Measurements from ENCODE around the gene TSSK1B.

Gene TSSK1B

DNA sequence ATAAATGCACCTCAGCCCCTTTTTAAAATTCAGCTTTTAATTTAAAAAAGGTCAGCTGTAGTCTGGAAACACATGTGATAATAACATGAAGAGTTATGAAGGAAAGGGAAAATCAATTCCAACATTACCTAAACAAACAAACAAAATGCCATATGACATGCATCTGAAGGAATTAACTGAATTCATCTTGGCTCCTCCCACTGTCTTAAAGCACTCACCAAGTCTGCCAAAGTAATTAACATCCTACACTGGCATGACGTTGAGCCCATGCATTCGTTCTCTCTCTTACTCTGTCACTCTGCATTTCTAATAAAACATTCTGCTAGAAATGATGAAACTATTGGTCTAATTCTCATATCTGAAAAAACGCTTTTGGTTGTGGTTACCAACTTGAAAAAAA lies 37.7 kb downstream of the TSSK1B start:
- DNase-seq = no peak

GRCh38 chr5:113394658-113395057 lies 40.1 kb downstream of the TSSK1B start:
- DNase-seq = no peak

DNA sequence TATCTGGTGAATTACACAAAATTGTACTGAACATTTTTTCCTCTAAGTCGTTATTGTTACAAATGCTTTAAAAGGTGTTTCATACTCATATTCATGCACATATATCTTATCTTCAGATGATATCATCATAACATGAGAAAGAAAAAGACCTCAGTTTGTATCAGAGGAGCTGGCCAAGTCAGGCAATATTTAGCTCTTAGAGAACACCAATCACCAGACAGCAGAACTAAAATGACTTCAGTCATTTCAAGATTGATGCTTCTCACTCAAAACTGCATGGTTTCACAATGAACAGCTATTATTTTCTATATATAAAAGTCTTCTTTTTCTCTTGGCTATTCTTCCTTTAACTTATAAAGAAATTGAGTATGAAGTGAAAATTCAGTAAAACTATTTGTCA lies 44.6 kb downstream of the TSSK1B start:
- DNase-seq = no peak

DNA sequence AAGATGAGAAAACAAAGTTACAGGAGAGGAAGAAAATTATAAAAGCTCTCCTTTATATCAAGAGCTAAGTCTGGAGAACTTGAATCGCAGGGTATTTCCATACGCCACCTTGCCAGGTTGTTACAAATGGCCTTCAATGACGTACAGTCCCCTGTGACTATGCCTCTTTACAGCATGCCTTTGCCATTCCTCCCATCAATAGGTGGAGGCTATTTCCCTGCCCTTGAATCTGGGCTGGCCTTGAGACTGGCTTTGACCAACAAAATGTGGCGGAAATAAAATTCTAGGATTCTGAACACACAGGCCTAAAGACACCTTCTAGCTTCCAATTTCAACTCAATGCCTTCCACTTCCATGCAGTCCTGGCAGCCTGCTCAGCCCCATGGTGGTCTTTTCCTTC lies 45.7 kb downstream of the TSSK1B start:
- DNase-seq = no peak

DNA sequence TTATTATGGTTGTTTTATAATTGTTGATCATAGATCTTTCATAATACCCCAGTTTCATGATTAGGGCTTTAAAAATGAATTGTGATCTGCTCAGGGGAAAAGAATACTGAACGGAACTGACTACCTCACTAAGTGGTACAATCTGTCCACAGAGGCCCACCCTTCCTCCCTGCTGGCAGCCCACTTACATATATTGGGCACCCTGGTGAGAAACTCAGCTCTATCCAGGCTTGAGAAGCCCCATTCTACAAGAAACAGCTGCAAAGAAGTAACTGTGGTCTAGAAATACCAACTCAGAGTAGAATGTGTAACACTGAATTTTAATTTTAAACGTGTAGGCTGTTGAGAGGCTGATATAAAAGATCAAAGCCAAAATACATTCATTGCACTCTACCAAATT lies 46.9 kb downstream of the TSSK1B start:
- no peak for DNase-seq

GRCh38 chr5:113384782-113385285 lies 50.0 kb downstream of the TSSK1B start:
- no peak for DNase-seq

GRCh38 chr5:113382731-113383130 lies 52.1 kb downstream of the TSSK1B start:
- DNase-seq = no peak

All from kidney glomerular epithelial cell (primary cell).